GM21526 (cell line): ENCODE measurements around the gene KRTAP5-8.
"Not testable (repeated sequence)": the region's sequence is repeated elsewhere in the genome, so short reads cannot be mapped to it uniquely, and the experiment has no call there.

Experiments used
- ATAC-seq: cut with Tn5 transposase; IDR thresholded peaks from one replicate; pipeline ENCODE4 v1.9.1; 2021; ENCODE audit warnings: moderate library complexity; ENCODE audit not compliant: unreplicated experiment, low FRiP score

Gene KRTAP5-8

GRCh38 chr11:71505781-71506180 lies 32.0 kb upstream of the KRTAP5-8 start:
- no peak for ATAC-seq

- ATAC-seq, result no peak
Measured at GRCh38 chr11:71507102-71507501, 30.7 kb upstream of the KRTAP5-8 start.

- no peak for ATAC-seq
Measured at GRCh38 chr11:71518506-71519471, 19.0 kb upstream of the KRTAP5-8 start.

- no peak for ATAC-seq
Measured at GRCh38 chr11:71519546-71519945, 18.3 kb upstream of the KRTAP5-8 start.

- no peak for ATAC-seq
Measured at GRCh38 chr11:71525188-71525937, 12.5 kb upstream of the KRTAP5-8 start.

GRCh38 chr11:71525938-71526495 lies 11.8 kb upstream of the KRTAP5-8 start:
- ATAC-seq, result no peak

GRCh38 chr11:71526796-71527575 lies 10.8 kb upstream of the KRTAP5-8 start, which contains the start of gene KRTAP5-7:
Gene KRTAP5-7 (plus strand): TSS chr11:71527267. CDS start chr11:71527301, 34 bp downstream.
- ATAC-seq, result not testable (repeated sequence)

GRCh38 chr11:71527576-71528210 lies 10.1 kb upstream of the KRTAP5-8 start:
- ATAC-seq, result no peak

GRCh38 chr11:71530602-71531001 lies 7.2 kb upstream of the KRTAP5-8 start:
- ATAC-seq, result no peak

- ATAC-seq, result no peak
Measured at GRCh38 chr11:71532036-71532610, 5.7 kb upstream of the KRTAP5-8 start.

- not testable (repeated sequence) for ATAC-seq
Measured at GRCh38 chr11:71534711-71535608, 2.9 kb upstream of the KRTAP5-8 start.

- no peak for ATAC-seq
Measured at GRCh38 chr11:71535825-71536224, 2.0 kb upstream of the KRTAP5-8 start.

GRCh38 chr11:71537537-71537936 lies 288 bp upstream of the KRTAP5-8 start:
- ATAC-seq, result no peak

- no peak for ATAC-seq
Measured at GRCh38 chr11:71538666-71538990, 803 bp downstream of the KRTAP5-8 start.

- ATAC-seq, result no peak
Measured at GRCh38 chr11:71539017-71539416, 1.2 kb downstream of the KRTAP5-8 start.

- ATAC-seq, result not testable (repeated sequence)
Measured at GRCh38 chr11:71539971-71540370, 2.1 kb downstream of the KRTAP5-8 start.

- not testable (repeated sequence) for ATAC-seq
Measured at GRCh38 chr11:71540521-71541304, 2.9 kb downstream of the KRTAP5-8 start.

GRCh38 chr11:71542382-71542781 lies 4.6 kb downstream of the KRTAP5-8 start:
- ATAC-seq, result no peak
